ENCODE measurements around the gene SAMD3. TPM values are rescaled to one million over a fixed set of nuclear protein-coding genes. Genes with fewer than 3 reads are reported as not detected.
"Not testable (repeated sequence)": the region's sequence is repeated elsewhere in the genome, so short reads cannot be mapped to it uniquely, and the experiment has no call there.

The SAMD3 gene
- total and polyA plus RNA-seq, 4 donors: 0.08 to 4.3 (median 1.2) TPM

GRCh38 chr6:130150906-130151305, 71.8 kb downstream of the SAMD3 start:
- Histone ChIP-seq H3K27ac (ENCODE audit: low read depth in 1 of 2, low read length in 2 of 2) (no peak overlapping the region), H3K27me3 (ENCODE audit: control insufficient read depth in 4 of 4, insufficient read depth in 4 of 4, low read length in 3 of 4) (no peaks in the 10 kb centered on the region), H3K4me3 (ENCODE audit: low read depth in 1 of 3, low read length in 3 of 3) (no peak overlapping the region), H3K9me3 (ENCODE audit: control insufficient read depth in 4 of 4, low read length in 3 of 4) (no peaks in the 10 kb centered on the region), H3K9ac (ENCODE audit: low read depth in 1 of 2, low read length in 2 of 2) (no peak overlapping the region), H3K4me1 (ENCODE audit: control insufficient read depth in 4 of 4, insufficient read depth in 4 of 4, low read length in 3 of 4) (no peaks in the 10 kb centered on the region), H3K36me3 (ENCODE audit: control insufficient read depth in 4 of 4, insufficient read depth in 3 of 4, low read depth in 1 of 4, low read length in 3 of 4) (no peaks in the 10 kb centered on the region)
- TF ChIP-seq SP1 (IDR thresholded peaks at IDR 0.05) (no peak), CTCF (IDR thresholded peaks at IDR 0.05; ENCODE audit: low read depth, low read length, missing input control) (no peak)
- DNase-seq (ENCODE audit: low spot score): no peak
- 83% methylated on average over 8 of the region's 8 CpGs for WGBS

DNA sequence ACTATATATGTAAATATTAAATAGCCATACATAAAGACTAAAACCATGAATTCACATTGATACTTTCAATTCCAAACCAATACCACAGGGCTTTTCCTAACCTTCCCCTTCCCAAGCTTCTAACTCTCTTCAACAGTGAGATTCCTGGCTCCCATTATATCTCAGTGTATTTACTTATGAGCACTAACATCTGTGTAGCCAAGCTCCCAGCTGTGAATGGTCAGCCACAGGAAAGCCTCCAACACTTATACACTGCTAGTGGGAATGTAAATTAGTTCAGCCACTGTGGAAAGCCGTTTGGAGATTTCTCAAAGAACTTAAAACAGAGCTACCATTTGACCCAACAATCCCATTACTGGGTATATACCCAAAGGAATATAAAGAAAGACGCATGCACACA, 73.7 kb downstream of the SAMD3 start:
- not testable (repeated sequence) for H3K9ac ChIP-seq (ENCODE audit: low read depth in 1 of 2, low read length in 2 of 2); H3K9me3 ChIP-seq (ENCODE audit: control insufficient read depth in 4 of 4, low read length in 3 of 4); H3K27me3 ChIP-seq (ENCODE audit: control insufficient read depth in 4 of 4, insufficient read depth in 4 of 4, low read length in 3 of 4); DNase-seq (ENCODE audit: low spot score); H3K36me3 ChIP-seq (ENCODE audit: control insufficient read depth in 4 of 4, insufficient read depth in 3 of 4, low read depth in 1 of 4, low read length in 3 of 4); H3K27ac ChIP-seq (ENCODE audit: low read depth in 1 of 2, low read length in 2 of 2); H3K4me3 ChIP-seq (ENCODE audit: low read depth in 1 of 3, low read length in 3 of 3); H3K4me1 ChIP-seq (ENCODE audit: control insufficient read depth in 4 of 4, insufficient read depth in 4 of 4, low read length in 3 of 4)
- 95% methylated on average over 2 of the region's 2 CpGs for WGBS

- H3K27me3 ChIP-seq (ENCODE audit: control insufficient read depth in 4 of 4, insufficient read depth in 4 of 4, low read length in 3 of 4): no peaks in the 10 kb centered on the region
- H3K27ac ChIP-seq (ENCODE audit: low read depth in 1 of 2, low read length in 2 of 2): no peak overlapping the region
- H3K9ac ChIP-seq (ENCODE audit: low read depth in 1 of 2, low read length in 2 of 2): no peak overlapping the region
- no peak for DNase-seq (ENCODE audit: low spot score)
- no peaks in the 10 kb centered on the region for H3K4me1 ChIP-seq (ENCODE audit: control insufficient read depth in 4 of 4, insufficient read depth in 4 of 4, low read length in 3 of 4)
- WGBS: 90% methylated on average over 7 of the region's 7 CpGs
- no peak overlapping the region for H3K4me3 ChIP-seq (ENCODE audit: low read depth in 1 of 3, low read length in 3 of 3)
- TF ChIP-seq NR2F2 (IDR thresholded peaks at IDR 0.05) (no peak), CTCF (IDR thresholded peaks at IDR 0.05; ENCODE audit: low read depth, low read length, missing input control) (no peak), RAD21 (IDR thresholded peaks at IDR 0.05) (no peak), JUND (IDR thresholded peaks at IDR 0.05) (no peak), YY1 (IDR thresholded peaks at IDR 0.05) (no peak), GABPA (IDR thresholded peaks at IDR 0.05 in 1 of 2, conservative IDR thresholded peaks at IDR 0.05 in 1 of 2) (no peak)
- TF ChIP-seq, protein P1, sequence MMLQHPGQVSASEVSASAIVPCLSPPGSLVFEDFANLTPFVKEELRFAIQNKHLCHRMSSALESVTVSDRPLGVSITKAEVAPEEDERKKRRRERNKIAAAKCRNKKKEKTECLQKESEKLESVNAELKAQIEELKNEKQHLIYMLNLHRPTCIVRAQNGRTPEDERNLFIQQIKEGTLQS (IDR thresholded peaks at IDR 0.05): no peak
- TF ChIP-seq, protein P2, sequence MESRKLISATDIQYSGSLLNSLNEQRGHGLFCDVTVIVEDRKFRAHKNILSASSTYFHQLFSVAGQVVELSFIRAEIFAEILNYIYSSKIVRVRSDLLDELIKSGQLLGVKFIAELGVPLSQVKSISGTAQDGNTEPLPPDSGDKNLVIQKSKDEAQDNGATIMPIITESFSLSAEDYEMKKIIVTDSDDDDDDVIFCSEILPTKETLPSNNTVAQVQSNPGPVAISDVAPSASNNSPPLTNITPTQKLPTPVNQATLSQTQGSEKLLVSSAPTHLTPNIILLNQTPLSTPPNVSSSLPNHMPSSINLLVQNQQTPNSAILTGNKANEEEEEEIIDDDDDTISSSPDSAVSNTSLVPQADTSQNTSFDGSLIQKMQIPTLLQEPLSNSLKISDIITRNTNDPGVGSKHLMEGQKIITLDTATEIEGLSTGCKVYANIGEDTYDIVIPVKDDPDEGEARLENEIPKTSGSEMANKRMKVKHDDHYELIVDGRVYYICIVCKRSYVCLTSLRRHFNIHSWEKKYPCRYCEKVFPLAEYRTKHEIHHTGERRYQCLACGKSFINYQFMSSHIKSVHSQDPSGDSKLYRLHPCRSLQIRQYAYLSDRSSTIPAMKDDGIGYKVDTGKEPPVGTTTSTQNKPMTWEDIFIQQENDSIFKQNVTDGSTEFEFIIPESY (IDR thresholded peaks at IDR 0.05): no peak
- TF ChIP-seq, protein P3, sequence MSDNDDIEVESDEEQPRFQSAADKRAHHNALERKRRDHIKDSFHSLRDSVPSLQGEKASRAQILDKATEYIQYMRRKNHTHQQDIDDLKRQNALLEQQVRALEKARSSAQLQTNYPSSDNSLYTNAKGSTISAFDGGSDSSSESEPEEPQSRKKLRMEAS (IDR thresholded peaks at IDR 0.05): no peak
- H3K36me3 ChIP-seq (ENCODE audit: control insufficient read depth in 4 of 4, insufficient read depth in 3 of 4, low read depth in 1 of 4, low read length in 3 of 4): peaks cover 0 to 11% (median 1%) of the 10 kb centered on the region in 4 donors
- no peaks in the 10 kb centered on the region for H3K9me3 ChIP-seq (ENCODE audit: control insufficient read depth in 4 of 4, low read length in 3 of 4)
These were observed 74.6 kb downstream of the SAMD3 start for GRCh38 chr6:130148181-130148580.
